Neural progenitor cell (in vitro differentiated cells): ENCODE results near the gene PPM1A. TPM values are rescaled to one million over a fixed set of nuclear protein-coding genes. Genes with fewer than 3 reads are reported as not detected.

Experiments
- DNase-seq: peaks from one replicate; pipeline ENCODE4 v3.0.0-alpha.2; 2016; ENCODE audit warnings: low spot score
- H2AFZ ChIP-seq: fragments of 200-600 bp; sonication (generic); replicated peaks from 2 replicates; pipeline ENCODE4 v1.6.1; 2016; ENCODE audit warnings: antibody characterized with exemption
- H3F3A ChIP-seq: fragments of 200-600 bp; sonication (generic); 2 replicates; pipeline ENCODE4 v1.6.1; 2016; ENCODE audit warnings: antibody characterized with exemption, low read depth
- H3K27ac ChIP-seq: fragments of 200-600 bp; sonication (generic); 2 replicates; pipeline ENCODE4 v1.5.1; 2016; ENCODE audit warnings: mild to moderate bottlenecking
- H3K27me3 ChIP-seq: fragments of 200-600 bp; sonication (generic); 2 replicates; pipeline ENCODE4 v1.6.1; 2016; ENCODE audit warnings: mild to moderate bottlenecking, moderate library complexity
- H3K36me3 ChIP-seq: fragments of 200-600 bp; sonication (generic); 2 replicates; pipeline ENCODE4 v1.5.1; 2016
- H3K4me1 ChIP-seq: fragments of 200-600 bp; sonication (generic); 2 replicates; pipeline ENCODE4 v1.6.1; 2016; ENCODE audit warnings: mixed run types
- H3K4me2 ChIP-seq: fragments of 200-600 bp; sonication (generic); 2 replicates; pipeline ENCODE4 v1.6.1; 2016
- H3K4me3 ChIP-seq: fragments of 200-600 bp; sonication (generic); 2 replicates; pipeline ENCODE4 v1.5.1; 2016
- H3K79me2 ChIP-seq: fragments of 200-600 bp; sonication (generic); 2 replicates; pipeline ENCODE4 v1.6.1; 2016; ENCODE audit warnings: low read depth
- H3K9ac ChIP-seq: fragments of 200-600 bp; sonication (generic); 2 replicates; pipeline ENCODE4 v1.6.1; 2016
- H3K9me3 ChIP-seq: fragments of 200-600 bp; sonication (generic); 2 replicates; pipeline ENCODE4 v1.5.1; 2016; ENCODE audit warnings: low read depth
- H4K20me1 ChIP-seq: fragments of 200-600 bp; sonication (generic); 2 replicates; pipeline ENCODE4 v1.6.1; 2016; ENCODE audit warnings: low read depth
- H3K27ac Mint-ChIP-seq: 3 replicates; pipeline ENCODE4 v1.8.0; 2021; ENCODE audit warnings: mixed read lengths
- H3K27me3 Mint-ChIP-seq: 2 replicates; pipeline ENCODE4 v1.8.0; 2022; ENCODE audit warnings: low read depth, mild to moderate bottlenecking, inconsistent platforms, moderate library complexity, mixed read lengths; ENCODE audit not compliant: insufficient read depth
- H3K36me3 Mint-ChIP-seq: 3 replicates; pipeline ENCODE4 v1.8.0; 2021; ENCODE audit warnings: mixed read lengths
- H3K4me1 Mint-ChIP-seq: 3 replicates; pipeline ENCODE4 v1.8.0; 2021; ENCODE audit warnings: mixed read lengths
- H3K4me3 Mint-ChIP-seq: 3 replicates; pipeline ENCODE4 v1.8.0; 2021; ENCODE audit warnings: mild to moderate bottlenecking, moderate library complexity, mixed read lengths
- H3K9me3 Mint-ChIP-seq: 3 replicates; pipeline ENCODE4 v1.8.0; 2020; ENCODE audit warnings: mixed read lengths
- CTCF ChIP-seq: fragments of 200-600 bp; sonication (generic); IDR thresholded peaks from 2 replicates; pipeline ENCODE4 v1.5.1; 2017; ENCODE audit warnings: antibody characterized with exemption, mild to moderate bottlenecking
- EZH2 ChIP-seq: fragments of 200-600 bp; sonication (generic); IDR thresholded peaks from 2 replicates; pipeline ENCODE4 v1.6.1; 2017; ENCODE audit warnings: antibody characterized with exemption, mild to moderate bottlenecking, moderate library complexity
- EZH2phosphoT487 ChIP-seq: fragments of 200-600 bp; sonication (generic); IDR thresholded peaks from 2 replicates; pipeline ENCODE4 v1.6.1; 2017; ENCODE audit warnings: antibody characterized with exemption
- total RNA-seq: library from RNA; depleted of rRNA; stranded (reverse); fragments of >200 nt; gene quantifications from 2 replicates; pipeline ENCODE4 v1.2.3, GENCODE V29; 2015; ENCODE audit warnings: low replicate concordance

The PPM1A gene
- total RNA-seq, 1 donor from 2014 or later = 55.0 TPM

GRCh38 chr14:60210703-60211102 is 38.3 kb upstream of the PPM1A start:
- no peak for DNase-seq
- H3F3A ChIP-seq = peaks cover 7% of the 10 kb centered on the region
- no peak overlapping the region for H3K4me3 ChIP-seq
- H3K36me3 ChIP-seq = no peaks in the 10 kb centered on the region
- no peaks in the 10 kb centered on the region for H4K20me1 ChIP-seq
- peaks cover 3% of the 10 kb centered on the region for H3K27me3 Mint-ChIP-seq
- no peaks in the 10 kb centered on the region for H3K79me2 ChIP-seq
- H3K9me3 Mint-ChIP-seq = no peaks in the 10 kb centered on the region
- no peak overlapping the region for H3K4me3 Mint-ChIP-seq
- no peaks in the 10 kb centered on the region for H3K36me3 Mint-ChIP-seq
- no peak overlapping the region for H3K9ac ChIP-seq
- H3K4me1 ChIP-seq = peaks cover 24% of the 10 kb centered on the region
- H3K4me1 Mint-ChIP-seq = peaks cover 19% of the 10 kb centered on the region
- no peak overlapping the region for H3K27ac ChIP-seq
- no peaks in the 10 kb centered on the region for H3K27me3 ChIP-seq
- H3K27ac Mint-ChIP-seq = peak overlapping the region; percentile 43
- H3K4me2 ChIP-seq = peak overlapping the region; percentile 25
- no peaks in the 10 kb centered on the region for H3K9me3 ChIP-seq
- H2AFZ ChIP-seq = no peak overlapping the region
- TF ChIP-seq CTCF = no peak
- no peak for TF ChIP-seq EZH2
- no peak for TF ChIP-seq EZH2phosphoT487

- Histone ChIP-seq H3K4me2 (peak overlapping the region; percentile 25), H3K27ac (no peak overlapping the region), H2AFZ (no peak overlapping the region), H3K27me3 (no peaks in the 10 kb centered on the region), H3K4me3 (no peak overlapping the region), H3K36me3 (no peaks in the 10 kb centered on the region), H3K9ac (no peak overlapping the region), H3F3A (peaks cover 7% of the 10 kb centered on the region), H3K79me2 (no peaks in the 10 kb centered on the region), H4K20me1 (no peaks in the 10 kb centered on the region), H3K4me1 (peaks cover 29% of the 10 kb centered on the region), H3K9me3 (no peaks in the 10 kb centered on the region)
- H3K9me3 Mint-ChIP-seq = no peaks in the 10 kb centered on the region
- H3K4me1 Mint-ChIP-seq = peaks cover 19% of the 10 kb centered on the region
- H3K36me3 Mint-ChIP-seq = no peaks in the 10 kb centered on the region
- H3K27me3 Mint-ChIP-seq = peaks cover 3% of the 10 kb centered on the region
- peak; percentile 45 for DNase-seq
- H3K4me3 Mint-ChIP-seq = peak overlapping the region; percentile 2
- peak overlapping the region; percentile 43 for H3K27ac Mint-ChIP-seq
- TF ChIP-seq EZH2phosphoT487 (no peak), EZH2 (no peak), CTCF (no peak)
These were observed 37.9 kb upstream of the PPM1A start for GRCh38 chr14:60211153-60211552.

- Histone ChIP-seq H3K4me1 (peaks cover 30% of the 10 kb centered on the region), H3K4me2 (no peak overlapping the region), H2AFZ (no peak overlapping the region), H4K20me1 (no peaks in the 10 kb centered on the region), H3K36me3 (no peaks in the 10 kb centered on the region), H3K9me3 (no peaks in the 10 kb centered on the region), H3K4me3 (no peak overlapping the region), H3K79me2 (no peaks in the 10 kb centered on the region), H3K27me3 (no peaks in the 10 kb centered on the region), H3F3A (peaks cover 7% of the 10 kb centered on the region), H3K9ac (no peak overlapping the region), H3K27ac (no peak overlapping the region)
- no peaks in the 10 kb centered on the region for H3K9me3 Mint-ChIP-seq
- no peak overlapping the region for H3K4me3 Mint-ChIP-seq
- no peak for DNase-seq
- H3K36me3 Mint-ChIP-seq = no peaks in the 10 kb centered on the region
- TF ChIP-seq EZH2phosphoT487 (no peak), CTCF (no peak), EZH2 (no peak)
- H3K4me1 Mint-ChIP-seq = peaks cover 27% of the 10 kb centered on the region
- H3K27me3 Mint-ChIP-seq = peaks cover 3% of the 10 kb centered on the region
- no peak overlapping the region for H3K27ac Mint-ChIP-seq
These were observed 36.3 kb upstream of the PPM1A start for GRCh38 chr14:60212503-60213371.
